Measurements from ENCODE around the gene COPA.

The COPA gene

GRCh38 chr1:160362168-160362957 is 19.3 kb upstream of the COPA start:
- DNase-seq = no peak

- DNase-seq = no peak
These were observed 18.7 kb upstream of the COPA start for GRCh38 chr1:160361814-160362167.

GRCh38 chr1:160361199-160361598 is 18.1 kb upstream of the COPA start:
- DNase-seq = no peak

- DNase-seq = no peak
These were observed 17.2 kb upstream of the COPA start for GRCh38 chr1:160360227-160360695.

- DNase-seq = no peak
These were observed 16.6 kb upstream of the COPA start for GRCh38 chr1:160359559-160360226.

- DNase-seq = no peak
These were observed 15.0 kb upstream of the COPA start for GRCh38 chr1:160358073-160358472.

- no peak for DNase-seq
These were observed 14.4 kb upstream of the COPA start for GRCh38 chr1:160357286-160358002.

- DNase-seq = no peak
These were observed 11.4 kb upstream of the COPA start for GRCh38 chr1:160354388-160354985.

- no peak for DNase-seq
These were observed 10.2 kb upstream of the COPA start for GRCh38 chr1:160353223-160353622.

- DNase-seq = no peak
These were observed 9.5 kb upstream of the COPA start for GRCh38 chr1:160352555-160352954.

- no peak for DNase-seq
These were observed 8.6 kb upstream of the COPA start for GRCh38 chr1:160351629-160352028.

GRCh38 chr1:160346958-160347357 is 3.9 kb upstream of the COPA start:
- no peak for DNase-seq

- DNase-seq = no peak
These were observed 3.4 kb upstream of the COPA start for GRCh38 chr1:160346463-160346862.

- DNase-seq = no peak
These were observed 1.9 kb upstream of the COPA start for GRCh38 chr1:160344936-160345335.

- DNase-seq = no peak
These were observed 1.2 kb upstream of the COPA start for GRCh38 chr1:160344241-160344640.

- DNase-seq = no peak
These were observed 524 bp downstream of the COPA start for GRCh38 chr1:160342526-160342925.

- DNase-seq = no peak
These were observed 2.2 kb downstream of the COPA start for GRCh38 chr1:160340866-160341265.

- DNase-seq = no peak
These were observed 2.9 kb downstream of the COPA start for GRCh38 chr1:160340146-160340545.

GRCh38 chr1:160338580-160338979 is 4.5 kb downstream of the COPA start:
- DNase-seq = no peak

GRCh38 chr1:160332516-160332915 is 10.5 kb downstream of the COPA start:
- no peak for DNase-seq

GRCh38 chr1:160330119-160330518 is 12.9 kb downstream of the COPA start:
- no peak for DNase-seq

GRCh38 chr1:160328184-160328583 is 14.9 kb downstream of the COPA start:
- no peak for DNase-seq

- DNase-seq = no peak
These were observed 16.6 kb downstream of the COPA start for GRCh38 chr1:160326418-160326817.
